HG02840 (cell line): ENCODE measurements around the gene BMP5.

Experiments
- ATAC-seq: cut with Tn5 transposase; IDR thresholded peaks from one replicate; pipeline ENCODE4 v1.9.1; 2021; ENCODE audit warnings: mild to moderate bottlenecking, moderate library complexity, moderate number of reproducible peaks; ENCODE audit not compliant: unreplicated experiment, low FRiP score

The BMP5 gene

DNA sequence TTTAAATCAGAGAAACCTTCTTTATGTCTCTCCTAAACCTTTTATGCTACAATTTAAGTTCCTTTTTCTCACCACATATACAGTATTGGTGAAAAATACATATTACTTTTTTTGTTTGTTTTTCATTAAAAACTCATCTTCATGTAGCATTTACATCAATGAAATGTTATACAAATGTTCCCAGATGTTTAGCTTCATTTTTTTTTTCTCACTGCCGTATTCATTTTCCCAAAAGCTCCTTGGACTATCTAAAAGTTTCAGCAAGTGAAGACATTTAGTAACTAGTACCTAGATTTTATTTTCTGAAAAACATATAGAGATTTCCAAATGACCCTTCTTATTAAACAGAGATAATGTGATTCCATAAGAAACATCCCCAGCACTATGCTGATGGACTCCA lies 128.9 kb downstream of the BMP5 start:
- ATAC-seq, result no peak

DNA sequence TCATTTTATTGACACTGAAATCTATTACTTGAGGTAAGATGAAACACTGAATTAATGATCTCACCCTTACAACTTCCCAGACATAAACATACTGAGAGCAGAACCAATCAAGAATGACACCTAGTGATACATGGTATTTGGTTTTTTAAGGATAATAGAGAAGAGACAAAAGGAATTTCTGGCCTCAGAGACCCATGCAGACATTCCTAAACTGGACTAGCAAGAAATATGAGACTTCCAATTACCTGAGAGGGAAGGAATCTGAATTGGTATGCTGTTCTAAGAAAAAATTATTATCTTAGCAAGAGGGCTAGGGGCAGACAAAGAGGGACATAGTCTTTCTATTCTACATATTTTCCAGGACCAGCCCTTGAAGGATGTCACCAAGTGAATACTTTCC lies 141.1 kb downstream of the BMP5 start:
- ATAC-seq, result no peak

DNA sequence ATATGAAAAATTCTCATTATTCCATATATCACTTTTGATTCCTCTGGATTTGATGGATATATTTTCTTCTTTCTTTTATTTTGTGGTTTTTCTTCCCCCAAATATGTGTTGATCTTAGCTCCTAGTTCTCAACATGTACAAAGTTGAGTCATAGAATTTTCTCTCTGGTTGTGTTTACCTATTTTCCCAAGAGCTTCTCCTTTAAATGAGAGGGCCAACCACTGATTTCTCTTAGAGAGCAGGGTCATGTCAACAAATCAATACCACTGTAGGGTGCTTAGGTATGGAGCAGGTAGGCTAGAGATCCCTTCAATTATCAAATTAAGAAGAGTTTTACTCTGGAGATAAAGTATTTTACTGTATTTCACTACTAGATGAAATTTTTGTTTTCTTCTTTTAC lies 145.7 kb downstream of the BMP5 start:
- no peak for ATAC-seq

DNA sequence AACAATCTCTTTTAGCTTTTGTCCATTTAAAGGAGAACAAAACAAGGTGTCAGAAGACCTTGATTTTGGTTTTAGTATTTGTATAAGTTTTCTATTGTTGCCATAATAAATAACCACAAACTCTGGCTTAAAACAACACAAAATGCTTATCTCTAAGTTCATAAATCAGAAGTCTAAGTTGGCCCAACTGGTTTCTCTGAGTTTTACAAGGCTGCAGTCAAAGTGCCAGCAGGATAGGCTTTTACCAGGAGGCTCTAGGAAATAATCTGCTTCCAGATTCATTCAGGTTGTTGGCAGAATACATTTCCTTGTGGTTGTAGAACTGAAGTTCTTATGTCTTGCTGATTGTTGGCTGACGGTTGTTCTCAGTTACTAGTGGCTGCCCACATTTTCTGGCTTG lies 149.2 kb downstream of the BMP5 start:
- no peak for ATAC-seq

DNA sequence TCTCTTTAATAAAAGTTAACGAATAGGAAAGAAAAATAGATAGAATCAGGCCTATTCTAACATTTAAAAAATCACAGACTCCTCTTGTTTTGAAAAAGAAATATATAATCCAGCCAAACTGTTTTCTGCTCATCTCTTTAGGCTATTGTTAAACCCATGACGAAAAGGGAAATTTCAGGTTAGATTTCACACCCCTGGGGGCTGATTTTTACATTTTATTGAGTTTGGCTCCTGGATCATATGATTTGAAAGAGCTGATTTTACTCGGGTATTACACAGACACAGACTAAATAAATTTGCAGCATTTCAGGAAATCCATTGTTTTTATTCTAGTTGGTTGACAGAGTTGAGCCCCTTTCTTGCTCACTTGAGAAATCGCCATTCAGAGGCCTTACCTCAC lies 160.6 kb downstream of the BMP5 start:
- no peak for ATAC-seq

DNA sequence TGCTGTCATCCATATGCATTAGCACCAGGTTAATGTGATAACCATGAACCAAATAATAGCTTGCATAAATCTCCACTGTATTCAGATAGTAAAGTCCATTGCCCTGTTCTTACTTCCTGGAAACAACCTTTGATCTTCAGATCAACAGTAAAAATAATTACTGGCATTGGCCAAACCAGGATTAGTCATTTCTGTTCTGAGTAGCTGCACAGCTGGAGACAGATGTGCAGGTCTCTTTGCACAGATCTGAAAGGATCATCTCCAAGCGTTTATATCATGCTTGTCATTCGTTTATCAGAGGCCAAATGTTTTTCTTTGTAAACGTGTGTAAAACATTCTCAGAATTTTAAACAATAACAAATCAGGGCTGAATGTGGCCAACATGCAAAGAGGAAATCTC lies 162.0 kb downstream of the BMP5 start:
- ATAC-seq, result no peak

DNA sequence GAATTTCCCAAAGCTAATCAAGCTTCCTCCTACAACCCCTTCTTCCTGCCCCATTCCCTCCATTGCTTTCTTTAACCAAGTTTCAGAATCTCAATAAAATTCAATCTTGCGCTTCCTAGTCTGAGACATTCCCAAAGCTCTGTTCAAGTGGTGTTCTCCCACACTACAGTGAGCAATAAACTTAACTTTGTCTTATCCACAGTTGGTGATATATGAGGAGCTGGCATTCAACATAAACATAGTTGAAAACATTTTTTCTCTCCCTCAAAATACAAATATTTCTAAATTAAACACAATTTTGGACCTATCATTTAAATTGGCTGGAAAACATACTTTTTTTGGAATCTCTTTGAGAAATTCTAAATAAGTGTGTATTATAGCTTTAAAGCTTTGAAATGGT lies 166.7 kb downstream of the BMP5 start:
- no peak for ATAC-seq

DNA sequence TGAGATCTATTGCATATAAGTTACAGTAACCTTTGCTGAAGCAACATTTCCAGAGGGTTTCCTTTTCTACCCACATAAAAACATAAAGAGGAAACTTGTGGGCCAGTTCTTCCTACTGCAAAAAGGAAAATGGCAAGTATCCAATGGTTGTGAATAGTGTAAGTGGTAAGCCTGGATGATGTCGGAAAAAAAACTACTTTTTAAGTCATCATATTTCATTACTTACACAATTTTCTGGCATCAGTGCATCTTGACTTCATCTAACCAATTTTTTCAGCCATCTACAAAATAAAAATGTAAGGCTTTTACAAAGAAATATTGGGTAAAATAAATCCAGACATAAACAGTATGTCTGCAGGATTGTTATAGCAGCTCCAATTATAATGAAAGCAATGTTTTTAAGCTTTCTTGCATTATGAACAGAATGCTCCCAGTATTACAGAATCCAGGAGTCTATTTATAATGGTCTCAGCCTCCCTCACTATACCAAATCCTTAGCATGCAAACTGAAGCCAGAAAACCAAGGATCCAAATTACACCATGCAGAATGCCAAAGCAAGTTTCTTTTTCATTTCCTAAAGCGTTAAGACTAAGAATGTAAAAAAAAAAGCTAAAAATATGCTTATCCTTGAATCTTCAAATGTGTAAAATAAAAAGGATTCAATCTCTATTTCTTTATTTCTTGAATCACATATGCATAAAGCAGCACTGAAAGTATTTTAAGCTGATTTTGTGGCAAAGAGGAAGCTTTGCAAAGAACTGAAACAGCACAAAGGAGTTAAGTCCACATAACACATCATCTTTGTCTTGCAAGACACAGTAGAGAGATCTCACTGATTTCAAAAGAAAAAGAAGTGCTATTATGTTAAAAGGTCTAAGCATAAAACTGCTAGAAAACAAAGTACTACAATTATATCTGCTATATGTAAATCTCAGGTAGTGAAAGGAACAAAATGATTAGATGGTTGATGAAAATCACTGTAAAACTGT lies 169.6 kb downstream of the BMP5 start:
- ATAC-seq, result no peak

DNA sequence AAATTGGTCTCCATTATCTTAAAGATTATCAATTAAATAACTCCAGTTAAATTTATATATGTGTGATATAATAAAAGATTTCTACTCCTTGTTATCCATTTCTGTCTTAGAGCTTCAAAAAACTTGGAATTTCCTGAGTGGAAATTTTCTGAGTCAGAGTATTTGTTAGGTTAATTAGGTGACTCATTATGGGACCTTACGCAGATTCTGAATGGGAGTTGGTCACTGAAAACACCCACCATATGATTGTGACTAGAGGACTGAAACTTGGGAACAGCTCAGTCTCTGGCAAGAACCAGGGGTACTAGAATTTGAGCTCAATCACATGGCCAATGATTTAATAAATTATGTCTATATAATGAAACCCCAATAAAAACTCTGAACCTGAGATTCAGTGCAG lies 171.0 kb downstream of the BMP5 start:
- ATAC-seq, result no peak
